HepG2 (cell line): ENCODE measurements around the gene TMEM184C. TPM values are rescaled to one million over a fixed set of nuclear protein-coding genes. Genes with fewer than 3 reads are reported as not detected.

Experiments
- CEBPG ChIP-seq: IDR thresholded peaks from 2 replicates; pipeline ENCODE4 v1.6.1; 2016
- DPF2 ChIP-seq: sonication (generic); formaldehyde crosslinking; IDR thresholded peaks from 2 replicates; pipeline ENCODE4 v1.4.0; 2020; ENCODE audit warnings: mild to moderate bottlenecking, low read depth, missing genetic modification reagents, borderline replicate concordance
- GFI1 ChIP-seq: sonication (generic); formaldehyde crosslinking; IDR thresholded peaks from 2 replicates; pipeline ENCODE4 v1.5.0; 2020; ENCODE audit warnings: missing genetic modification reagents, mild to moderate bottlenecking, borderline replicate concordance
- HCFC1 ChIP-seq: fragments of 150-350 bp; IDR thresholded peaks from 2 replicates; pipeline ENCODE4 v1.6.1; 2014; ENCODE audit warnings: low read depth, low read length
- HDAC1 ChIP-seq: sonication (generic); formaldehyde crosslinking; IDR thresholded peaks from 2 replicates; pipeline ENCODE4 v1.5.1; 2020; ENCODE audit warnings: mild to moderate bottlenecking, missing genetic modification reagents
- KLF12 ChIP-seq: sonication (generic); formaldehyde crosslinking; IDR thresholded peaks from 2 replicates; pipeline ENCODE4 v1.4.0; 2020; ENCODE audit warnings: missing genetic modification reagents, borderline replicate concordance
- MTA1 ChIP-seq: sonication (generic); formaldehyde crosslinking; IDR thresholded peaks from 2 replicates; pipeline ENCODE4 v1.4.0; 2020; ENCODE audit warnings: missing genetic modification reagents, mild to moderate bottlenecking, borderline replicate concordance
- NCOA2 ChIP-seq: sonication (generic); formaldehyde crosslinking; IDR thresholded peaks from 2 replicates; pipeline ENCODE4 v1.8.0; 2022; ENCODE audit warnings: inconsistent platforms
- NFRKB ChIP-seq: fragments of 450-650 bp; IDR thresholded peaks from 2 replicates; pipeline ENCODE4 v1.6.1; 2017
- POGZ ChIP-seq: sonication (generic); formaldehyde crosslinking; IDR thresholded peaks from 2 replicates; pipeline ENCODE4 v1.4.0; 2020; ENCODE audit warnings: mild to moderate bottlenecking, missing genetic modification reagents
- PRDM10 ChIP-seq: sonication (generic); formaldehyde crosslinking; IDR thresholded peaks from 2 replicates; pipeline ENCODE4 v1.4.0; 2020; ENCODE audit warnings: low read depth, missing genetic modification reagents
- RFXAP ChIP-seq: sonication (generic); formaldehyde crosslinking; IDR thresholded peaks from 2 replicates; pipeline ENCODE4 v1.4.0; 2020; ENCODE audit warnings: missing genetic modification reagents, borderline replicate concordance
- ZBTB33 ChIP-seq: sonication (generic); formaldehyde crosslinking; IDR thresholded peaks from 2 replicates; pipeline ENCODE4 v1.4.0; 2020; ENCODE audit warnings: missing genetic modification reagents
- ZMYM4 ChIP-seq: sonication (generic); formaldehyde crosslinking; IDR thresholded peaks from 2 replicates; pipeline ENCODE4 v1.8.1; 2023; ENCODE audit warnings: mild to moderate bottlenecking, missing genetic modification reagents
- ZNF143 ChIP-seq: sonication (generic); formaldehyde crosslinking; IDR thresholded peaks from 2 replicates; pipeline ENCODE4 v1.4.0; 2020; ENCODE audit warnings: missing genetic modification reagents
- ZNF44 ChIP-seq: sonication (generic); formaldehyde crosslinking; IDR thresholded peaks from 2 replicates; pipeline ENCODE4 v1.5.1; 2020; ENCODE audit warnings: mild to moderate bottlenecking, missing genetic modification reagents
- ZNF558 ChIP-seq: sonication (generic); formaldehyde crosslinking; IDR thresholded peaks from 2 replicates; pipeline ENCODE4 v1.9.0; 2022; ENCODE audit warnings: mild to moderate bottlenecking, missing genetic modification reagents, borderline replicate concordance
- ZNF781 ChIP-seq: sonication (generic); formaldehyde crosslinking; IDR thresholded peaks from 2 replicates; pipeline ENCODE4 v1.5.1; 2020; ENCODE audit warnings: borderline replicate concordance, mild to moderate bottlenecking, missing genetic modification reagents; ENCODE audit errors: not compliant biosample characterization
- polyA plus RNA-seq, 8 experiments: library from polyadenylated mRNA; depleted of rRNA in 3 of 8; stranded (reverse) in 7 of 8; unstranded in 1 of 8; fragments of >200 nt; fragmentation: Illumina TruSeq in 4 of 8; extraction: Trizol in 4 of 8; gene quantifications; 2 replicates each; pipeline versions ENCODE4 v1.2.1 to v1.2.3, GENCODE V29; 2011 to 2016; ENCODE audit warnings: low read depth in 4 of 8, missing spikeins in 1 of 8, mixed read lengths in 1 of 8; ENCODE audit not compliant: insufficient read depth in 1 of 8
- total RNA-seq, 5 experiments: library from RNA; depleted of rRNA; stranded (reverse); fragments of >200 nt; fragmentation: Illumina TruSeq; extraction: Trizol; gene quantifications; 2 replicates each; pipeline ENCODE4 v1.2.3, GENCODE V29; 2016; ENCODE audit warnings: low read depth in 1 of 5
- TF ChIP-seq, protein P1 (sequence below): sonication (generic); formaldehyde crosslinking; IDR thresholded peaks from 2 replicates; pipeline ENCODE4 v1.8.1; 2023; ENCODE audit warnings: mild to moderate bottlenecking, inconsistent platforms, moderate library complexity, missing genetic modification reagents, borderline replicate concordance
- TF ChIP-seq, protein P2 (sequence below): sonication (generic); formaldehyde crosslinking; conservative IDR thresholded peaks from 2 replicates; pipeline ENCODE4 v1.8.0; 2022; ENCODE audit warnings: low read depth, missing genetic modification reagents

Gene TMEM184C
- total and polyA plus RNA-seq, 2 of the 13 experiments (the other 11 are each of a cell fraction or from before 2014, with no cell fraction given) = 13.9 to 26.1 TPM

DNA sequence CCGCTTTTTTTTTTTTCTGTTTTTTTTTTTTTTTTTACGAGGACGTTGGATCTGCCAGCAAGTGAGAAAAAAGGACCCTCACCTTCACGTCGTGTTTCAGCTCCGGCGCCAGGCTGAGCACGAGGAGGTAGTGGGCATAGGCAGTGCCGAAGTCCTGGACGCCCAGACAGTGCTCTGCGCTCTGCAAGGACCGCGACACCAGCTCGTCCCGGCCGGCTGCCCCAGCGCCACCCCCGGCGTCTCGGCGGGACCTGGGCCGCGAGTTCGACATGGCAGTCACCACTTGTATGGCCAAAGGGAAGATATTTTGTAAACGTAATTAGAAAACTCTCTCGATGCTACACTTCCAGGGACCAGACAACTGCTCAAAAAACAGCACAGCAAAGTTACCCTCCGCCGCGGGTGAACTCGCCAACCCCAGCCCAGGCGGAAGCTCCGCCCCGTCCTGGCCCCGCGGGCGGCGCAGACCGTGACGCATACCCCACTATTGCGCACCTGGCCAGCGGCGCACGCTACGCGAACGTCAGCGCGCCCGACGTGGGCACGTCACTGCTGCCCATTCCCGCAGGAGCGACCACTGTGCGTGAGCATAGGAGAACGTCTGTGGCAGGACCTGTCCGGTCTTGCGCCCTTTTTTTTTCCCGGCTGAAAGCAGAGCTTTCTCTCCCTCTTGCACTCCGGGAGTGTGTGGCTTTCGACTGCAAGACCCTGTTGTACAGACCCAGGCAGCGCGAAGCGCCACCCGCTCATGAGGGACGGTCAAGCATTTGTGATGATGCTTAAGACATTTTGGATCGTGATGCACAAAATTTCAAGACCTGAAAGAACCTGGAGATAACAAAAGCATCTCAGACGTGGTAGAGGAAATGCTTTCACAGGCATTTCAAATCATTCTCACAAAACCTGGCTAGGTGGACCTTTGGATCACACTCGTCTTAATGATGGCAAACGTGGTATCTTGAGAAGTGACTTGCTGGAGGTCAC is 66.8 kb downstream of the TMEM184C start, which contains the start of gene PRMT9 (continued):
- no peak for TF ChIP-seq ZBTB33 (CRISPR knock-in tag)
- peak; percentile 54; the same call in 1 of the 2 replicates for TF ChIP-seq ZNF143
- TF ChIP-seq ZNF781 (CRISPR knock-in tag) = peak; percentile 65
- peak; percentile 95 for TF ChIP-seq POGZ (CRISPR knock-in tag)
- peak; percentile 72; the same call in 1 of the 2 replicates for TF ChIP-seq ZNF558 (CRISPR knock-in tag)
- peak; percentile 78 for TF ChIP-seq CEBPG
- TF ChIP-seq PRDM10 (CRISPR knock-in tag) = peak; percentile 69
- TF ChIP-seq, protein P1, sequence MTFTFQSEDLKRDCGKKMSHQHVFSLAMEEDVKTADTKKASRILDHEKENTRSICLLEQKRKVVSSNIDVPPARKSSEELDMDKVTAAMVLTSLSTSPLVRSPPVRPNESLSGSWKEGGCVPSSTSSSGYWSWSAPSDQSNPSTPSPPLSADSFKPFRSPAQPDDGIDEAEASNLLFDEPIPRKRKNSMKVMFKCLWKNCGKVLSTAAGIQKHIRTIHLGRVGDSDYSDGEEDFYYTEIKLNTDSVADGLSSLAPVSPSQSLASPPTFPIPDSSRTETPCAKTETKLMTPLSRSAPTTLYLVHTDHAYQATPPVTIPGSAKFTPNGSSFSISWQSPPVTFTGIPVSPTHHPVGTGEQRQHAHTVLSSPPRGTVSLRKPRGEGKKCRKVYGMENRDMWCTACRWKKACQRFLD (CRISPR knock-in tag) = peak; percentile 34; the same call in 1 of the 2 replicates
- TF ChIP-seq NFRKB = no peak
- TF ChIP-seq RFXAP (CRISPR knock-in tag) = peak; percentile 76
- TF ChIP-seq ZNF44 (CRISPR knock-in tag) = no peak
- peak; percentile 36; the same call in 1 of the 2 replicates for TF ChIP-seq HCFC1
- peak; percentile 94 for TF ChIP-seq MTA1 (CRISPR knock-in tag)
- TF ChIP-seq DPF2 = no peak
- 0 out of 2 replicates have a peak, but pooled peaks have one; percentile 29 for TF ChIP-seq GFI1 (CRISPR knock-in tag)
- peak; percentile 71; the same call in 1 of the 2 replicates for TF ChIP-seq KLF12 (CRISPR knock-in tag)
- TF ChIP-seq HDAC1 (CRISPR knock-in tag) = peak; percentile 87
- TF ChIP-seq ZMYM4 = peak; percentile 95
- TF ChIP-seq, protein P2, sequence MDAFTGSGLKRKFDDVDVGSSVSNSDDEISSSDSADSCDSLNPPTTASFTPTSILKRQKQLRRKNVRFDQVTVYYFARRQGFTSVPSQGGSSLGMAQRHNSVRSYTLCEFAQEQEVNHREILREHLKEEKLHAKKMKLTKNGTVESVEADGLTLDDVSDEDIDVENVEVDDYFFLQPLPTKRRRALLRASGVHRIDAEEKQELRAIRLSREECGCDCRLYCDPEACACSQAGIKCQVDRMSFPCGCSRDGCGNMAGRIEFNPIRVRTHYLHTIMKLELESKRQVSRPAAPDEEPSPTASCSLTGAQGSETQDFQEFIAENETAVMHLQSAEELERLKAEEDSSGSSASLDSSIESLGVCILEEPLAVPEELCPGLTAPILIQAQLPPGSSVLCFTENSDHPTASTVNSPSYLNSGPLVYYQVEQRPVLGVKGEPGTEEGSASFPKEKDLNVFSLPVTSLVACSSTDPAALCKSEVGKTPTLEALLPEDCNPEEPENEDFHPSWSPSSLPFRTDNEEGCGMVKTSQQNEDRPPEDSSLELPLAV (CRISPR knock-in tag) = no peak
- no peak for TF ChIP-seq NCOA2 (CRISPR knock-in tag)
